Measurements from ENCODE around the gene VSIG8.
A peak's percentile ranks its signal among the peaks of the same experiment; 100 is the strongest.

The VSIG8 gene

DNA sequence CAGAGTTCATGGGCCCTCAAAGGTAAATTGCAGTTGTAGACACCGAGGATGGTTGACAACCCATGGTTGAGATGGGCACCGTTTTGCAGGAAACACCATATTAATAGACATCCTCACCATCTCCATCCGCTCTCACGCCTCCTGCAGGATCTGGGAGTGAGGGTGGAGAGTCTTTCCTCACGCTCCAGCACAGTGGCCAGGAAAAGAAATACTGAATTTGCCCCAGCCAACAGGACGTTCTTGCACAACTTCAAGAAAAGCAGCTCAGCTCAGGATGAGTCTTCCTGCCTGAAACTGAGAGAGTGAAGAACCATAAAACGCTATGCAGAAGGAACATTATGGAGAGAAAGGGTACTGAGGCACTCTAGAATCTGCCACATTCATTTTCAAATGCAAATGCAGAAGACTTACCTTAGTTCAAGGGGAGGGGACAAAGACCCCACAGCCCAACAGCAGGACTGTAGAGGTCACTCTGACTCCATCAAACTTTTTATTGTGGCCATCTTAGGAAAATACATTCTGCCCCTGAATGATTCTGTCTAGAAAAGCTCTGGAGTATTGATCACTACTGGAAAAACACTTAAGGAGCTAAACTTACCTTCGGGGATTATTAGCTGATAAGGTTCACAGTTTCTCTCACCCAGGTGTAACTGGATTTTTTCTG, 26.5 kb downstream of the VSIG8 start:
- TF ChIP-seq, protein P1, sequence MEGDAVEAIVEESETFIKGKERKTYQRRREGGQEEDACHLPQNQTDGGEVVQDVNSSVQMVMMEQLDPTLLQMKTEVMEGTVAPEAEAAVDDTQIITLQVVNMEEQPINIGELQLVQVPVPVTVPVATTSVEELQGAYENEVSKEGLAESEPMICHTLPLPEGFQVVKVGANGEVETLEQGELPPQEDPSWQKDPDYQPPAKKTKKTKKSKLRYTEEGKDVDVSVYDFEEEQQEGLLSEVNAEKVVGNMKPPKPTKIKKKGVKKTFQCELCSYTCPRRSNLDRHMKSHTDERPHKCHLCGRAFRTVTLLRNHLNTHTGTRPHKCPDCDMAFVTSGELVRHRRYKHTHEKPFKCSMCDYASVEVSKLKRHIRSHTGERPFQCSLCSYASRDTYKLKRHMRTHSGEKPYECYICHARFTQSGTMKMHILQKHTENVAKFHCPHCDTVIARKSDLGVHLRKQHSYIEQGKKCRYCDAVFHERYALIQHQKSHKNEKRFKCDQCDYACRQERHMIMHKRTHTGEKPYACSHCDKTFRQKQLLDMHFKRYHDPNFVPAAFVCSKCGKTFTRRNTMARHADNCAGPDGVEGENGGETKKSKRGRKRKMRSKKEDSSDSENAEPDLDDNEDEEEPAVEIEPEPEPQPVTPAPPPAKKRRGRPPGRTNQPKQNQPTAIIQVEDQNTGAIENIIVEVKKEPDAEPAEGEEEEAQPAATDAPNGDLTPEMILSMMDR (IDR thresholded peaks at IDR 0.05; ENCODE audit: control insufficient read depth, insufficient read depth, low read depth, low read length, missing control alignments) = peak; percentile 16
- DNase-seq (ENCODE audit: low read depth) = no peak
- H3K4me3 ChIP-seq (ENCODE audit: control insufficient read depth, low read depth, low read length) = no peak overlapping the region

DNA sequence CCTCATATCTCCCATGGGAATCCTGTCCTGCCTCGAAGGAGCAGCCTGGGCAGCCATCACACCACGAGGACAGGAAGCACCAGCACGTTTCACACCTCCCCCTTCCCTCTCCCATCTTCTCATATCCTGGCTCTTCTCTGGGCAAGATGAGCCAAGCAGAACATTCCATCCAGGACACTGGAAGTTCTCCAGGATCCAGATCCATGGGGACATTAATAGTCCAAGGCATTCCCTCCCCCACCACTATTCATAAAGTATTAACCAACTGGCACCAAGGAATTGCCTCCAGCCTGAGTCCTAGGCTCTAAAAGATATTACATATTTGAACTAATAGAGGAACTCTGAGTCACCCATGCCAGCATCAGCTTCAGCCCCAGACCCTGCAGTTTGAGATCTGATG, 27.1 kb downstream of the VSIG8 start:
- no peak overlapping the region for H3K4me3 ChIP-seq (ENCODE audit: control insufficient read depth, low read depth, low read length)
- TF ChIP-seq, protein P1 (IDR thresholded peaks at IDR 0.05; ENCODE audit: control insufficient read depth, insufficient read depth, low read depth, low read length, missing control alignments) = no peak
- no peak for DNase-seq (ENCODE audit: low read depth)

DNA sequence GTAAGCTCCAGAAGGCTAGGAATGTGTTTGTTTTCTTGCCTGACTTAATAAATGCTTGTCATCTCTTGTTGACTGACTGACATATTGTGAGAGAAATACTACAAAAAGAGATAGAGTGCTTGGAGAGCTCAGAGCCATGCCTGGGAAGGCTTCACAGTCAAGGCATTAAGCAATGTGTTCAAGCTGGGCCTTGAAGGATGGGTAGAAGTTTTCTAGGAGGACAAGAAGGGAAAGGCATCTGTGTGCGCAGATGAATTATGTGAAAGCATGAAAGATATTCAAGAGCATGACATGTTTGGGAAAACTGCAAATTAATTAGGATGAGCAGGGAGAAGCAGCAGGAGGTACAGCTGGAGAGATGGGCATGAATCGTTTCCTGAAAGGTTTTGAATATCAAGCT, 30.1 kb downstream of the VSIG8 start:
- no peak overlapping the region for H3K4me3 ChIP-seq (ENCODE audit: control insufficient read depth, low read depth, low read length)
- no peak for DNase-seq (ENCODE audit: low read depth)
- TF ChIP-seq, protein P1 (IDR thresholded peaks at IDR 0.05; ENCODE audit: control insufficient read depth, insufficient read depth, low read depth, low read length, missing control alignments) = no peak

DNA sequence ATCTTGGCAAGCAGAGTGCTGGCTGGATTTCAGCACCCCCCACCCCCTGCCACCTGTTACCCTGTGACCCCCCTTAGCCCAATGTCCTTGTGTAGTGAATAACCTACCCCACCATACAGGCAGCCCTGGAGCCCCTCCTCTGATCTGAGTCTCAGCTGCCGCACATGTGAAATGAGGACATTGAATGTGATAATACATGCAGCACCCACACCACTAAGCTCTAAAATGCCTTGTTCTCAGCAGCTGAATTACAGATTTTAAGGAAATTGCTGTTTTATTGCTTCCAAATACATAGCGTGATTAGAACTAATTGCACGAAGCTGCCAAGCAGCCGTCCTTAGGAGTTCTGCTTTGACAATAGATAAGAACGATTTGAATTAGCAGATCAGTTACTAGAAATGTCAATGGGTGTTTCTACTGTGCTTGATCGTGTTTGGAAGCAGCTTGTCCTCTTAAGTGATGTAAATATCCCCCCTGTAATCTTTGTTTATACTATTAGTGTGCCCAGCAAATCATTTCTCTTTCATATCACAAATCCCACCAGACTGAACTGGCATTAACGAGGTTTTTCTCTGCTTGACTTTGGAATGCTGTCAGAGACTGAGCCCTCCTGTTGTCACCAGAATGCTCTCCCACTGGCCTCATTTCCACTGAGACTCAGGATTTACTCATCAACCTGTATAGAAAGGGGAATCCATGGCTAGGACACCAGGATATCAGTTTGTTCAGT, 30.9 kb downstream of the VSIG8 start:
- H3K4me3 ChIP-seq (ENCODE audit: control insufficient read depth, low read depth, low read length) = no peak overlapping the region
- TF ChIP-seq, protein P1 (IDR thresholded peaks at IDR 0.05; ENCODE audit: control insufficient read depth, insufficient read depth, low read depth, low read length, missing control alignments) = no peak
- no peak for DNase-seq (ENCODE audit: low read depth)

DNA sequence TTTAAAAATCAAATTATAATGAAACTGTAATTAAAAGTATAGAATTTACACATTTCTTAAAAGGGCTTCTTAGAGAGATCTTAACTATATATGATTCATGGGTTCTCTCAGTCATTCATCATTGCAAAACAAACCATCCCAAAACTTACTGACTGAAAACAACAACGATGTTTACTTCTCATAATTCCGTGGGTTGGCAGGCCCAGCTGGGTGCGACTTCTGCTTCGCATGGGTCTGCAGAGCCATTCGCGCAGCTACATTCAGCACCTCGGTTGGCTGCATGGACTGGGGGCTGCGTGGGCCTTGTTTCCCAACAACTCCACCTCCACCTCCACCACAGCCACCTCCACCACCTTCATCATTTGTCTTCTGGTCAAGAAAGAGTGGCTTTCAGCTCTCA, 31.7 kb downstream of the VSIG8 start:
- no peak for DNase-seq (ENCODE audit: low read depth)
- TF ChIP-seq, protein P1 (IDR thresholded peaks at IDR 0.05; ENCODE audit: control insufficient read depth, insufficient read depth, low read depth, low read length, missing control alignments) = no peak
- H3K4me3 ChIP-seq (ENCODE audit: control insufficient read depth, low read depth, low read length) = no peak overlapping the region

DNA sequence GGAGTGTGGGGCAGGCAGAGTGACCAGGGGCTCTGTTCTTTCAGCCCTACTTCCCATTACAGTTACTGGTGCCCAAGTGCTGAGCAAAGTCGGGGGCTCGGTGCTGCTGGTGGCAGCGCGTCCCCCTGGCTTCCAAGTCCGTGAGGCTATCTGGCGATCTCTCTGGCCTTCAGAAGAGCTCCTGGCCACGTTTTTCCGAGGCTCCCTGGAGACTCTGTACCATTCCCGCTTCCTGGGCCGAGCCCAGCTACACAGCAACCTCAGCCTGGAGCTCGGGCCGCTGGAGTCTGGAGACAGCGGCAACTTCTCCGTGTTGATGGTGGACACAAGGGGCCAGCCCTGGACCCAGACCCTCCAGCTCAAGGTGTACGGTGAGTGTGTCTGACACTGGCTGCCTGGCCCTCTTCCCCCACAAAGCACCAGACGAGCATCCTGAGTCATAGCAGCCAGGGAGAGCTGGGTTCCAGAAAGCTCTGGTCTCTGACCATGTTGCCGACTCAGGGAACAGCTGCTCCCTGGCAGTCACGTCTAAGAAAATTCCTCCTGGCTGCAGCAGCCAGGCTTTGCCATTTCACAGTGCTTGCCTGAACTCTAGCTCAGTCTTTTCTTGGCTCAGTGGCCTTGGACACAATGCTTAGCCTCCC, 32.5 kb downstream of the VSIG8 start:
- TF ChIP-seq, protein P1 (IDR thresholded peaks at IDR 0.05; ENCODE audit: control insufficient read depth, insufficient read depth, low read depth, low read length, missing control alignments) = no peak
- DNase-seq (ENCODE audit: low read depth) = peak; percentile 46
- no peak overlapping the region for H3K4me3 ChIP-seq (ENCODE audit: control insufficient read depth, low read depth, low read length)

Data from AG09309 (cell line).